ELR (cell line): ENCODE results near the gene MOSPD3.
"Not testable (repeated sequence)": the region's sequence is repeated elsewhere in the genome, so short reads cannot be mapped to it uniquely, and the experiment has no call there.

Source experiments
- DNase-seq: peaks from one replicate; pipeline ENCODE4 v3.0.0-alpha.2; 2015; ENCODE audit warnings: low read depth

The MOSPD3 gene

GRCh38 chr7:100626530-100627237, 14.3 kb downstream of the MOSPD3 start:
- peak; percentile 86 for DNase-seq

- no peak for DNase-seq
These were observed 14.9 kb downstream of the MOSPD3 start for GRCh38 chr7:100627238-100627549.

DNA sequence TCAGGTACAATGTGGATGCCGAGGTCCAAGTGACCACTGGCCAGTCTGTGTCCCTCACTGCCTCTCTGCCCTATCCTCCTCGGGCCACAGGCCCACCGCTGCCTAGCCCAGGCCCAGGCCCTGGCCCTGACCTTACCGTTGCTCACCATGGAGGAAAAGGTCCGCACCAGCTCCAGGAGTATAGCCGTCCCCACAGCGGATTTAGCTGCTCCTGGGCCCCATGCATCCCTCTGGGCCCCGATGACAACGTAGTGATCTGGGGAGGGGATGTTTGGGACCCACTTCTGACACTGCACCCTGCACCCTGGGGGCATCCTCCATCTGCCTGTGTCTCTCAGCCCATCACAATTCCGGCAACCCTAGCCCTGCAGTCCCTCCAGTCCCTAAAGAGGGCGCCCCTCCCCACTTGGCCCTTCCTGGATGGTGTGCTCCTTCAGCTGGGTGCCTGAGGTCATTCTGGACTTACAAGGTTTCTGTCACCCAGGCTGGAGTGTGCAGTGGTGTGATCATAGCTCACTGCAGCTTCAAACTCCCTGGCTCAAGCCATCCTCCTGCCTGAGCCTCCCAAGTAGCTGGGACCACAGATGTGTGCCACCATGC, 16.9 kb downstream of the MOSPD3 start:
- DNase-seq = peak; percentile 50

- no peak for DNase-seq
These were observed 17.7 kb downstream of the MOSPD3 start for GRCh38 chr7:100630066-100630465.

DNA sequence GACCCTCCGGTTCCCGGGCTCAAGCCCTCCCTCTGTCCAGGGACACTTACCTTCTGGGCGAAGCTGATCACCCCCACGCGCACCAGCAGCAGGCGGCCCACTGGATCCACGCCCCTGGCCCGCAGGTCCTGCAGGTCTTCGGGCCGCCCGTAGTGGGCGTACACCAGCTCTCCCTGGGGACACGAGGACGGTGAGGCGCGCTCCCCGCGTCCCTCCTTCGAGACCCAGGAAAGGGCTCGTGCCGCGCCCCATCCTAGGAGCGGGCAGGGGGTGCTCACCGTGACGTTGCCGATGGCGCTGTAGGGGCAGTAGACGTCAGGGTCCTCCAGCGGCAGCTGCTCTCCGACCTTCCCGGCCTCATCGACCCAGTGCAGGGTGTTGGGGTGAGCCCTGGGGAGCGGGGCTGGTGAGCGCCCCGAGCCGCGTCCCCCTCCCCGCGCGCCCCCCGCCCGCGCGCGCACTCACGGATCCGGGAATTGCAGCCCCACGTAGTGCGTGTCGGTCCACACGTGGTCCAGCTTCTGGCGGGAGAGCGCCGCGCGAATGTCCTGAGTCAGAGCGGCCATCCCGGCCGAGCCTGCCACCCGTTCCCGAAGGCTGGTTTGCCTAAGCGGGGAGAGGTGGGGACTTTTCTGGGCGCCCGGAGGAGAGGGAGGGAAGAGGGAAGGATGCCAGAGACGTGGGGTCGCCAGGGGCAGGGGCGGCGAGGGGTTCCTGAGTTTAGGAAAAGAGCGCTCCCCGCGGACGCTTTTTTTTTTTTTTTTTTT, 20.8 kb downstream of the MOSPD3 start:
- DNase-seq = no peak

- no peak for DNase-seq
These were observed 27.7 kb downstream of the MOSPD3 start for GRCh38 chr7:100639995-100640516.

DNA sequence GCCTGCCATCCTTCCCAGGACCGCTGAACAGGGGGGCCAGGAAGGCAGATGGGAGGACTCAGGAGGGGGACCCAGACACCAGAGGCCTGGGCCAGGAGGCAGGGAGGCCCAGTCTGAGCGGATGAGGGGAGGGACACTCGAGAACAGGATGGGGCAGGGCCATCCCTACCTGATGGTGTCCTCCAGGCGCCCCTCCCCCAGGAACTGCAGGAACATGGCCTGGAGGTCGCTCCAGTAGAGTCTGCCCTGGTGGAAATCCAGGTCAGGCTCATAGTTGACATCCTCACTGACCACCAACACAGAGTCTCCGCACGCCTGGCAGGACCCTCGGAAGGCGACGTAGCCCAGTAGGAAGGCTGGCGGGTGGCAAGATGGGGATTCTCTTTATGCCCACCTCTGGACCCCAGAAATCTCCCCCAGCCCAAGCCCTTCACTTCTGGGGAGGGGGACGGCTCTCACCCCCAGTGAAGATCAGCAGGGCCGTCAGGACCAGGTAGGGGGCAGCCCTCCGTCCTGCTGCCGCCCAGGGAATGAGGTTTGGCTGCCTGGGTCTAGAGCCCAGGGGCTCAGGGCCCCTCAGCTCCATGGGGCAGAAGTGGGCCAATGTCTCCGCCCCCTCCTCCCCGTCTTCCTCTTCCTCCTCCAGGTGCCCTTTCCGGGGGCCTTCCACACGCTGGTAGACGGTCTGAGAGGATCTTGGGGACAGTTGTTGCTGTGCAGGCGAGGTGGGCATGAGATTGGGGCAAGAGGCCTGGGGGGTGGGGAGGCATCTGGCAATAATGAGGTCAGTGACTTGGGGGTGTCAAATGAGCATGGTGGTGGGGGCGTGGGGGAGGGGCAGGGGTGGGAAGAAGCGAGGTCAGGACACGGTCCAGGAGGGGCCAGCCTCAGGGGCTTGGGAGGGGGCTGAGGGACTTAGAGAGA, 28.4 kb downstream of the MOSPD3 start:
- no peak for DNase-seq

GRCh38 chr7:100641463-100641859, 29.1 kb downstream of the MOSPD3 start, which contains the start of gene TFR2:
TFR2 (minus strand) TSS chr7:100641552; CDS start chr7:100641509, 43 bp downstream.
- DNase-seq = no peak

- DNase-seq = no peak
These were observed 29.7 kb downstream of the MOSPD3 start for GRCh38 chr7:100641860-100642533.

DNA sequence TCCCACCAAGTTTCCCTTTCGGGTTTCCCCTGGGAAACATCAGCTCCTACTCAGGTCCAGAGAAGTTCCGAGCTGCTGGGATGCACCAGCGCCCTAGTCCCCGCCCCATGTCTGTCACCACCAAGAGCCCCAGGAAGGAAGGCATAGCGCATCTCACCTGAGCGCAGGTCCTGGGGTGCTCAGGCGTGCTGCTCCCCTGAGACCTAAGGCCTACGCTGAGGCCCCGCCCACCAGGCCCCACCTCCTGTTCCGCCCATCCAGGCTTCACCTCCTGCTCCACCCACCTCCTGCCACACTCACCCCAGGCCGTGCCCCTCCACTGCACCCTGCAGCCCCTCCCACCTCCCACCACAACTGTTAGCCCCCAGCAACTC, 30.2 kb downstream of the MOSPD3 start:
- DNase-seq = no peak

GRCh38 chr7:100649826-100650565, 37.7 kb downstream of the MOSPD3 start:
- no peak for DNase-seq

DNA sequence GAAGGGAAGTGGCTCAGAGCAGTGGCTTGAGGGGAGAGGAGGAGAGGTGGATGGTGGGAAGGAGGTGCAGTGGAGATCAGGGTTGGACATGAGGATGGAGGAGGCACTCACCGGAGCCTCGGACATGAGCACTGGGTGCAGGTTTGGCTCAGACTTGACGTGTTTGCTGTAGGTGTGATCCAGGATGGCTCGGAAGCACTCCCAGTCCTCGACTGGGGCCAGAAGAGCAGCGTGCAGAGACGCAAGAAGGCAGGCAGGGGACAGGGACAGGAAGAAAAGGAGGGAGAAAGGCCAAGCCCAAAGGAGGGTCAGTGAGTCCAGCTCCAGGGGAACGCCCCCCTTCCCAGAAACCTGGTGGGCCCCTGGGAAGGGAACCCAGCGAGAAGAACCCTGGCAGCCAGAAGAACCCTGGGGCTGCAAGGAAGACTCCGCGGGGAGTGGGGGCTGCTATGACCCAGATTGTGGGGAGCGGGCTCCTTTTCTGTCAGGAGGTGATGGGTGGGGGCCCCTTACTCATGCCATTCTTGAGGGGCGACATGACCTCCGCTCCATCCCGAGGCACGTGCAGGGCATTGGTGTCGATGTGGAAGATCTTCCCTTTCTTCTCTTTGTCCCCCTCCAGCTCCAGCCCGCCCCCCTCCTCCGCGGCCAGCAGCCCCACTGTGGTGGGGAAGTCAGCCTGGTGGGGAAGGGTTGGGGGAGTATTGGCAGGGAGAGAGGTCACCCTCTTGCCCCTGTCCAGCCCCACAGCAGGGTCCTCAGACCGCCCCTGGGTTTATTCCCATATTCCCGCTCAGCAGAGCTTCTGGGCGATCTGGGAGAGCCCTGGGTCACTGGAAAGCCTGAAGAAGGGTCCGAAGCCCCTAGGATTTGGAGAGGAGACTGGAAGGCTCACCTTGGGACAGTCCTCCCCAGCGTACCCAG, 42.8 kb downstream of the MOSPD3 start:
- DNase-seq = no peak

- DNase-seq = no peak
These were observed 43.8 kb downstream of the MOSPD3 start, which contains the start of gene ACTL6B for GRCh38 chr7:100655908-100656674. ACTL6B (minus strand) TSS chr7:100656448; CDS start chr7:100656354, 94 bp downstream.

DNA sequence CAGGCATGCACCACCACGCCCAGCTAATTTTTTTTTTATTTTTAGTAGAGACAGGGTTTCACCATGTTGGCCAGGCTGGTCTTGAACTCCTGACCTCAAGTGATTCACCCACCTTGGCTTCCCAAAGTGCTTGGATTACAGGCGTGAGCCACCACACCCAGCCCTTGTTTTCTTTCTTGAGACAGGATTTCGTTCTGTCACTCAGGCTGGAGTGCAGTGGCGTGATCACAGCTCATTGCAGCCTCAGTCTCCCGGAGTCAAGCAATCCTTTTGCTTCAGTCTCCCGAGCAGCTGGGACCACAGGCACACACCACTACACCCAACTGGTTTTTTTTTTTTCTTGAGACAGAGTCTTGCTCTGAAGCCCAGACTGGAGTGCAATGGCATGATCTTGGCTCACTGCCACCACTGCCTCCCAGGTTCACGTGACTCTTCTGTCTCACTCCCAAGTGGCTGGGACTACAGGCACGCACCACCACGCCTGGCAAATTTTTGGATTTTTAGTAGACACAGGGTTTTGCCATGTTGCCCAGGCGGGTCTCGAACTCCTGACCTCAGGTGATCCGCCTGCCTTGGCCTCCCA, 49.9 kb downstream of the MOSPD3 start:
- DNase-seq = not testable (repeated sequence)
